A673 (cell line): Measurements from ENCODE around the gene FAM83B. TPM values are rescaled to one million over a fixed set of nuclear protein-coding genes. Genes with fewer than 3 reads are reported as not detected.

ENCODE experiments used
- BruUV-seq: library from RNA; stranded (reverse); fragments of 400-500 nt; replicated peaks from 2 replicates; lab custom pipeline; 2021; lab: Mats Ljungman, UMichigan
- CTCF ChIA-PET: fragments of 300-600 bp; sonication (Branson Sonifier 250); formaldehyde crosslinking; loops from one replicate; lab custom pipeline; 2022; ENCODE audit warnings: antibody characterized with exemption; lab: Charles Lee
- POLR2A ChIA-PET: fragments of 300-600 bp; sonication (Branson Sonifier 250); formaldehyde crosslinking; loops from one replicate; lab custom pipeline; 2022; ENCODE audit warnings: antibody characterized with exemption; ENCODE audit not compliant: low non-redundant PET; lab: Charles Lee
- DNase-seq: peaks from one replicate; pipeline ENCODE4 v3.0.0-alpha.2; 2015; ENCODE audit warnings: low spot score
- H3K27ac ChIP-seq: fragments of 200-600 bp; sonication (generic); 2 replicates; pipeline ENCODE4 v1.5.1; 2016; ENCODE audit warnings: mixed run types, low read depth, mild to moderate bottlenecking, mixed read lengths, antibody characterized with exemption, low read length; ENCODE audit not compliant: poor library complexity, severe bottlenecking
- H3K27me3 ChIP-seq: fragments of 200-600 bp; sonication (generic); replicated peaks from 2 replicates; pipeline ENCODE4 v1.6.1; 2017; ENCODE audit warnings: mixed run types, low read depth, mild to moderate bottlenecking, mixed read lengths, antibody characterized with exemption, low read length; ENCODE audit not compliant: insufficient read depth, poor library complexity
- H3K36me3 ChIP-seq: fragments of 200-600 bp; sonication (generic); 2 replicates; pipeline ENCODE4 v1.6.1; 2016; ENCODE audit warnings: mixed run types, mild to moderate bottlenecking, mixed read lengths, antibody characterized with exemption, low read length; ENCODE audit not compliant: insufficient read depth, poor library complexity, severe bottlenecking
- H3K4me1 ChIP-seq: fragments of 200-600 bp; sonication (generic); 2 replicates; pipeline ENCODE4 v1.6.1; 2017; ENCODE audit warnings: mixed run types, mild to moderate bottlenecking, mixed read lengths, antibody characterized with exemption, low read length; ENCODE audit not compliant: insufficient read depth, poor library complexity, severe bottlenecking
- H3K4me3 ChIP-seq: fragments of 200-600 bp; sonication (generic); 2 replicates; pipeline ENCODE4 v1.5.1; 2016; ENCODE audit warnings: low read depth, mixed run types, mild to moderate bottlenecking, mixed read lengths, low read length; ENCODE audit not compliant: poor library complexity, severe bottlenecking
- H3K9me3 ChIP-seq: fragments of 200-600 bp; sonication (generic); 2 replicates; pipeline ENCODE4 v1.6.1; 2016; ENCODE audit warnings: mixed run types, low read depth, mild to moderate bottlenecking, mixed read lengths, antibody characterized with exemption, low read length; ENCODE audit not compliant: poor library complexity, severe bottlenecking
- CTCF ChIP-seq: fragments of 300-800, 200-600 bp; sonication (generic); conservative IDR thresholded peaks from 2 replicates; pipeline ENCODE4 v1.5.1; 2017; ENCODE audit warnings: low read depth, mild to moderate bottlenecking, antibody characterized with exemption, low read length, moderate library complexity, mixed read lengths
- EZH2 ChIP-seq: fragments of 200-600 bp; sonication (generic); IDR thresholded peaks from 2 replicates; pipeline ENCODE4 v1.6.1; 2017; ENCODE audit warnings: borderline replicate concordance, low read depth, mild to moderate bottlenecking, mixed read lengths, antibody characterized with exemption, low read length; ENCODE audit not compliant: poor library complexity, severe bottlenecking
- intact Hi-C: fragments of 100-400 bp; cut with micrococcal nuclease; formaldehyde crosslinking; loops from one replicate; pipeline ENCODE4 v1.10.0; 2022; ENCODE audit not compliant: unreplicated experiment
- total RNA-seq: library from RNA; stranded (reverse); gene quantifications from 2 replicates; pipeline ENCODE4 v1.2.3, GENCODE V29; 2021

Gene FAM83B
- total RNA-seq, 1 experiment from 2014 or later: 0.41 TPM

GRCh38 chr6:54909184-54909583 is 62.6 kb downstream of the FAM83B start:
- Histone ChIP-seq H3K4me1 (peaks cover 20% of the 10 kb centered on the region), H3K36me3 (no peaks in the 10 kb centered on the region), H3K4me3 (no peak overlapping the region), H3K27me3 (no peaks in the 10 kb centered on the region), H3K9me3 (no peaks in the 10 kb centered on the region), H3K27ac (no peak overlapping the region)
- DNase-seq: no peak
- CTCF ChIA-PET: no interaction called here
- no peak for TF ChIP-seq CTCF
- TF ChIP-seq EZH2: no peak
- no TSS peak for BruUV-seq
- POLR2A ChIA-PET: no interaction called here
- intact Hi-C loops: no loop called here

GRCh38 chr6:54910431-54910884 is 63.9 kb downstream of the FAM83B start:
- Histone ChIP-seq H3K4me3 (no peak overlapping the region), H3K27me3 (no peaks in the 10 kb centered on the region), H3K36me3 (no peaks in the 10 kb centered on the region), H3K9me3 (no peaks in the 10 kb centered on the region), H3K27ac (no peak overlapping the region), H3K4me1 (peaks cover 20% of the 10 kb centered on the region)
- TF ChIP-seq EZH2 (no peak), CTCF (no peak)
- intact Hi-C loops: no loop called here
- POLR2A ChIA-PET: no interaction called here
- DNase-seq: peak; percentile 49
- CTCF ChIA-PET: no interaction called here
- BruUV-seq: no TSS peak

GRCh38 chr6:54910921-54911320 is 64.3 kb downstream of the FAM83B start:
- TF ChIP-seq EZH2 (no peak), CTCF (no peak)
- no peaks in the 10 kb centered on the region for H3K9me3 ChIP-seq
- H3K27me3 ChIP-seq: no peaks in the 10 kb centered on the region
- no peak overlapping the region for H3K27ac ChIP-seq
- ChIA-PET CTCF (no interaction called here), POLR2A (no interaction called here)
- H3K4me3 ChIP-seq: no peak overlapping the region
- no TSS peak for BruUV-seq
- intact Hi-C loops: no loop called here
- no peak for DNase-seq
- H3K4me1 ChIP-seq: peaks cover 20% of the 10 kb centered on the region
- H3K36me3 ChIP-seq: no peaks in the 10 kb centered on the region
